Heart left ventricle (tissue), 13 donors: Measurements from ENCODE around the gene HERC6.

Experiments
- CTCF ChIP-seq, 12 donors: fragments of 200-600 bp; sonication (generic) in 4 of 12; IDR thresholded peaks; one replicate each; pipeline versions ENCODE4 v1.5.0 to v1.8.0; 2018 to 2022; ENCODE audit warnings: antibody characterized with exemption in 12 of 12, mild to moderate bottlenecking in 5 of 12
- POLR2A ChIP-seq, 2 donors: fragments of 450-650 bp; IDR thresholded peaks; one replicate each; pipeline ENCODE4 v1.6.1; 2017; ENCODE audit warnings: antibody characterized with exemption in 2 of 2, mild to moderate bottlenecking in 2 of 2, moderate library complexity in 2 of 2
- donor health status: ischemic (EF 13 %, LVEDD 7.1; RV severe dilation, severe dysfunction).
- donor health status: DM: no; HTN: yes; CAD: no.
- donor health status: DM: no; HTN: no; CAD: no.
- donor health status: ischemic (EF 25% LVEDD 6.9; RV normal size, moderate dysfunction).
- donor health status: ischemic (EF 25% LVEDD 5.7; RV mildly dilated, moderate dysfunction).
- donor health status: ischemic (EF 35%, LVEDD 5.7; RV mildly dilated, moderate dysfunction).
- donor health status: nonischemic (EF 11% LVEDD 7.7; RV severe dilation, severe dysfunction).
- donor health status: DM: yes; HTN: yes; CAD: no.
- donor health status: PGD.
- donor health status: ischemic (EF 29% LVEDD 5.4; RV normal size, mild dysfunction).
- donor health status: nonischemic (EF 23%, LVEDD 6.1; RV moderate dilation, normal function).

GRCh38 chr4:88359558-88359957 lies 19.1 kb upstream of the HERC6 start:
- TF ChIP-seq CTCF (IDR thresholded peaks at IDR 0.05) (no peak), POLR2A (IDR thresholded peaks at IDR 0.05) (no peak)
